ENCODE data around the gene NR3C1.

DNA sequence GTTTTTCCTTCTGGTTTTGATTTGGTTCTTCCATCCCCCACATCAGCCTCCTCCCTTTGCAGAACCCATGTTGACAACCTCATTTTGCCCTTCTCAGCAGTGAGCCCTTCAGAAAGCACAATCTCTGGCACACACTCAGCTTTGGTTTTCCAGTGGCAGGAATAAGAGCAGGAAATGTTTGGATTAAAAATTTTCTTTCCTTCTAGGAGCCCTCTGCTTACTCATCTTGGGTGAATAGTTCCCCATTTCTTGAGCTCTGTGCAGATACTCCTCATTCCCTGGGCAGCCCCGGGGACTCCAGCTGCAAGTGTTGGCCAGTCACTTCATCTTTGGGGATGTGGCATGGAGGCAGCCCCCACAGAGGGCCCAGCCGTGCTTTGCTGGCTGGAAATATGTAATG, 170.5 kb downstream of the NR3C1 start:
- TF ChIP-seq, protein P1, sequence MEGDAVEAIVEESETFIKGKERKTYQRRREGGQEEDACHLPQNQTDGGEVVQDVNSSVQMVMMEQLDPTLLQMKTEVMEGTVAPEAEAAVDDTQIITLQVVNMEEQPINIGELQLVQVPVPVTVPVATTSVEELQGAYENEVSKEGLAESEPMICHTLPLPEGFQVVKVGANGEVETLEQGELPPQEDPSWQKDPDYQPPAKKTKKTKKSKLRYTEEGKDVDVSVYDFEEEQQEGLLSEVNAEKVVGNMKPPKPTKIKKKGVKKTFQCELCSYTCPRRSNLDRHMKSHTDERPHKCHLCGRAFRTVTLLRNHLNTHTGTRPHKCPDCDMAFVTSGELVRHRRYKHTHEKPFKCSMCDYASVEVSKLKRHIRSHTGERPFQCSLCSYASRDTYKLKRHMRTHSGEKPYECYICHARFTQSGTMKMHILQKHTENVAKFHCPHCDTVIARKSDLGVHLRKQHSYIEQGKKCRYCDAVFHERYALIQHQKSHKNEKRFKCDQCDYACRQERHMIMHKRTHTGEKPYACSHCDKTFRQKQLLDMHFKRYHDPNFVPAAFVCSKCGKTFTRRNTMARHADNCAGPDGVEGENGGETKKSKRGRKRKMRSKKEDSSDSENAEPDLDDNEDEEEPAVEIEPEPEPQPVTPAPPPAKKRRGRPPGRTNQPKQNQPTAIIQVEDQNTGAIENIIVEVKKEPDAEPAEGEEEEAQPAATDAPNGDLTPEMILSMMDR (IDR thresholded peaks at IDR 0.05): no peak
- no peak for TF ChIP-seq POLR2A (IDR thresholded peaks at IDR 0.05)

Data from right lobe of liver (tissue), 4 donors.